Fibroblast of lung (primary cell): ENCODE measurements around the gene PYCARD. TPM values are rescaled to one million over a fixed set of nuclear protein-coding genes. Genes with fewer than 3 reads are reported as not detected.

ENCODE experiments used
- DNase-seq, 2 donors: peaks; one replicate each; pipeline versions ENCODE4 v3.0.0 to v3.0.0-alpha.2; 2010; ENCODE audit warnings: low read depth in 2 of 2
- H2AFZ ChIP-seq: 2 replicates; pipeline ENCODE4 v1.5.1; 2012; ENCODE audit warnings: low read length, control low read depth, inconsistent platforms
- H3K27ac ChIP-seq: 2 replicates; pipeline ENCODE4 v1.5.1; 2011; ENCODE audit warnings: low read length, control low read depth; ENCODE audit not compliant: insufficient read depth
- H3K27me3 ChIP-seq: 2 replicates; pipeline ENCODE4 v1.5.1; 2011; ENCODE audit warnings: mild to moderate bottlenecking, low read length; ENCODE audit not compliant: control insufficient read depth, insufficient read depth
- H3K36me3 ChIP-seq: 2 replicates; pipeline ENCODE4 v1.5.1; 2011; ENCODE audit warnings: low read length; ENCODE audit not compliant: control insufficient read depth, insufficient read depth
- H3K4me1 ChIP-seq: 2 replicates; pipeline ENCODE4 v1.5.1; 2011; ENCODE audit warnings: low read length; ENCODE audit not compliant: control insufficient read depth, insufficient read depth; ENCODE audit errors: extremely low read depth
- H3K4me2 ChIP-seq: 2 replicates; pipeline ENCODE4 v1.5.1; 2011; ENCODE audit warnings: low read length, control low read depth; ENCODE audit not compliant: insufficient read depth; ENCODE audit errors: extremely low read depth
- H3K4me3 ChIP-seq, 4 experiments: fragments of 200-600 bp in 1 of 4; sonication (generic) in 1 of 4; replicated peaks in 1 of 4; 2 replicates each; pipeline ENCODE4 v1.5.1; 2011 to 2016; ENCODE audit warnings: low read length in 4 of 4, low read depth in 3 of 4, mild to moderate bottlenecking in 3 of 4, control low read depth in 2 of 4, inconsistent platforms in 1 of 4, mixed read lengths in 1 of 4; ENCODE audit not compliant: insufficient read depth in 1 of 4; ENCODE audit errors: control extremely low read depth in 1 of 4
- H3K79me2 ChIP-seq: 2 replicates; pipeline ENCODE4 v1.5.1; 2012; ENCODE audit warnings: mild to moderate bottlenecking, low read length, inconsistent platforms; ENCODE audit not compliant: control insufficient read depth, insufficient read depth
- H3K9ac ChIP-seq: 2 replicates; pipeline ENCODE4 v1.5.1; 2011; ENCODE audit warnings: mild to moderate bottlenecking, low read length, control low read depth; ENCODE audit not compliant: insufficient read depth
- H3K9me3 ChIP-seq: 2 replicates; pipeline ENCODE4 v1.5.1; 2012; ENCODE audit warnings: low read depth, low read length; ENCODE audit not compliant: control insufficient read depth, insufficient read depth
- H4K20me1 ChIP-seq: 2 replicates; pipeline ENCODE4 v1.5.1; 2011; ENCODE audit warnings: low read length; ENCODE audit not compliant: control insufficient read depth, insufficient read depth; ENCODE audit errors: extremely low read depth
- EZH2 ChIP-seq: IDR thresholded peaks from 2 replicates; pipeline ENCODE4 v1.5.1; 2012; ENCODE audit warnings: low read length, control low read depth, mild to moderate bottlenecking; ENCODE audit errors: missing control alignments
- polyA plus RNA-seq, 2 donors: library from polyadenylated mRNA; depleted of rRNA in 1 of 2; stranded (reverse) in 1 of 2; unstranded in 1 of 2; fragments of >200 nt; gene quantifications; 2 replicates each; pipeline ENCODE4 v1.2.1, GENCODE V29; 2011 to 2012; ENCODE audit warnings: missing spikeins in 1 of 2
- total RNA-seq: library from RNA; depleted of rRNA; stranded (reverse); fragments of >200 nt; gene quantifications from 2 replicates; pipeline ENCODE4 v1.2.1, GENCODE V29; 2014
- TF ChIP-seq, protein P1 (sequence below), 2 donors: IDR thresholded peaks in 1 of 2; conservative IDR thresholded peaks in 1 of 2; 1 replicate in 1 of 2; 2 replicates in 1 of 2; pipeline ENCODE4 v1.5.1; 2011 to 2012; ENCODE audit warnings: low read length in 2 of 2, control low read depth in 1 of 2, inconsistent platforms in 1 of 2, low read depth in 1 of 2, mild to moderate bottlenecking in 1 of 2

The PYCARD gene
- total and polyA plus RNA-seq, 2 donors (not counting 1 experiment from before 2014, with no cell fraction given) = 18.4 to 103 TPM

GRCh38 chr16:31189412-31189778 lies 13.2 kb downstream of the PYCARD start:
- H4K20me1 ChIP-seq = no peaks in the 10 kb centered on the region
- DNase-seq = no peak
- TF ChIP-seq EZH2 = no peak
- TF ChIP-seq, protein P1, sequence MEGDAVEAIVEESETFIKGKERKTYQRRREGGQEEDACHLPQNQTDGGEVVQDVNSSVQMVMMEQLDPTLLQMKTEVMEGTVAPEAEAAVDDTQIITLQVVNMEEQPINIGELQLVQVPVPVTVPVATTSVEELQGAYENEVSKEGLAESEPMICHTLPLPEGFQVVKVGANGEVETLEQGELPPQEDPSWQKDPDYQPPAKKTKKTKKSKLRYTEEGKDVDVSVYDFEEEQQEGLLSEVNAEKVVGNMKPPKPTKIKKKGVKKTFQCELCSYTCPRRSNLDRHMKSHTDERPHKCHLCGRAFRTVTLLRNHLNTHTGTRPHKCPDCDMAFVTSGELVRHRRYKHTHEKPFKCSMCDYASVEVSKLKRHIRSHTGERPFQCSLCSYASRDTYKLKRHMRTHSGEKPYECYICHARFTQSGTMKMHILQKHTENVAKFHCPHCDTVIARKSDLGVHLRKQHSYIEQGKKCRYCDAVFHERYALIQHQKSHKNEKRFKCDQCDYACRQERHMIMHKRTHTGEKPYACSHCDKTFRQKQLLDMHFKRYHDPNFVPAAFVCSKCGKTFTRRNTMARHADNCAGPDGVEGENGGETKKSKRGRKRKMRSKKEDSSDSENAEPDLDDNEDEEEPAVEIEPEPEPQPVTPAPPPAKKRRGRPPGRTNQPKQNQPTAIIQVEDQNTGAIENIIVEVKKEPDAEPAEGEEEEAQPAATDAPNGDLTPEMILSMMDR (conservative IDR thresholded peaks at IDR 0.05 in 1 of 2, IDR thresholded peaks at IDR 0.05 in 1 of 2; ENCODE audit: low read depth in 1 of 2, low read length in 2 of 2) = no peak
- no peak overlapping the region for H3K4me2 ChIP-seq
- peaks cover 61% of the 10 kb centered on the region for H3K79me2 ChIP-seq
- peaks cover 3% of the 10 kb centered on the region for H3K4me1 ChIP-seq
- H2AFZ ChIP-seq = no peak overlapping the region
- H3K9me3 ChIP-seq = no peaks in the 10 kb centered on the region
- no peak overlapping the region for H3K27ac ChIP-seq
- no peak overlapping the region for H3K4me3 ChIP-seq
- H3K27me3 ChIP-seq = no peaks in the 10 kb centered on the region
- no peak overlapping the region for H3K9ac ChIP-seq
- peaks cover 58% of the 10 kb centered on the region for H3K36me3 ChIP-seq

- Histone ChIP-seq H3K79me2 (peaks cover 68% of the 10 kb centered on the region), H3K27me3 (no peaks in the 10 kb centered on the region), H3K27ac (no peak overlapping the region), H3K4me2 (no peak overlapping the region), H3K9ac (no peak overlapping the region), H4K20me1 (no peaks in the 10 kb centered on the region), H3K9me3 (no peaks in the 10 kb centered on the region), H3K36me3 (peaks cover 60% of the 10 kb centered on the region), H2AFZ (no peak overlapping the region), H3K4me3 (no peak overlapping the region), H3K4me1 (peaks cover 3% of the 10 kb centered on the region)
- DNase-seq = no peak
- TF ChIP-seq EZH2 = no peak
- TF ChIP-seq, protein P1 (conservative IDR thresholded peaks at IDR 0.05 in 1 of 2, IDR thresholded peaks at IDR 0.05 in 1 of 2; ENCODE audit: low read depth in 1 of 2, low read length in 2 of 2) = no peak
Observed at GRCh38 chr16:31188450-31189411, 13.8 kb downstream of the PYCARD start.

GRCh38 chr16:31187808-31188189 lies 14.8 kb downstream of the PYCARD start:
- DNase-seq = no peak
- Histone ChIP-seq H3K36me3 (peaks cover 57% of the 10 kb centered on the region), H3K9me3 (no peaks in the 10 kb centered on the region), H4K20me1 (peaks cover 5% of the 10 kb centered on the region), H3K4me1 (peaks cover 6% of the 10 kb centered on the region), H3K27ac (no peak overlapping the region), H3K27me3 (no peaks in the 10 kb centered on the region), H3K9ac (no peak overlapping the region), H3K4me2 (no peak overlapping the region), H3K4me3 (no peak overlapping the region), H2AFZ (no peak overlapping the region), H3K79me2 (peaks cover 77% of the 10 kb centered on the region)
- TF ChIP-seq EZH2 = no peak
- TF ChIP-seq, protein P1 (conservative IDR thresholded peaks at IDR 0.05 in 1 of 2, IDR thresholded peaks at IDR 0.05 in 1 of 2; ENCODE audit: low read depth in 1 of 2, low read length in 2 of 2) = no peak
